Liver (tissue), 9 donors: ENCODE data around the gene PPFIBP2. TPM values are rescaled to one million over a fixed set of nuclear protein-coding genes. Genes with fewer than 3 reads are reported as not detected.

Experiments
- DNase-seq: peaks from one replicate; pipeline ENCODE4 v3.0.0-alpha.2; 2017; ENCODE audit warnings: low spot score
- H3K27ac ChIP-seq, 2 donors: one replicate each; pipeline ENCODE4 v1.7.0; 2013; ENCODE audit warnings: inconsistent platforms in 2 of 2, low read length in 2 of 2, control low read depth in 1 of 2, low read depth in 1 of 2, mild to moderate bottlenecking in 1 of 2
- H3K27me3 ChIP-seq, 4 donors: one replicate each; pipeline versions ENCODE4 v1.6.1 to v1.7.0; 2013; ENCODE audit warnings: low read length in 3 of 4, inconsistent platforms in 1 of 4, mild to moderate bottlenecking in 1 of 4, moderate library complexity in 1 of 4; ENCODE audit not compliant: control insufficient read depth in 4 of 4, insufficient read depth in 4 of 4
- H3K36me3 ChIP-seq, 4 donors: one replicate each; pipeline versions ENCODE4 v1.6.1 to v1.7.0; 2013; ENCODE audit warnings: low read length in 3 of 4, mild to moderate bottlenecking in 3 of 4, low read depth in 1 of 4, moderate library complexity in 1 of 4; ENCODE audit not compliant: control insufficient read depth in 4 of 4, insufficient read depth in 3 of 4
- H3K4me1 ChIP-seq, 4 donors: one replicate each; pipeline versions ENCODE4 v1.6.1 to v1.7.0; 2013; ENCODE audit warnings: low read length in 3 of 4, mild to moderate bottlenecking in 3 of 4, moderate library complexity in 1 of 4; ENCODE audit not compliant: control insufficient read depth in 4 of 4, insufficient read depth in 4 of 4
- H3K4me3 ChIP-seq, 3 donors: one replicate each; pipeline versions ENCODE4 v1.6.1 to v1.7.0; 2013; ENCODE audit warnings: low read length in 3 of 3, control low read depth in 1 of 3, low read depth in 1 of 3, mild to moderate bottlenecking in 1 of 3
- H3K9ac ChIP-seq, 2 donors: one replicate each; pipeline ENCODE4 v1.7.0; 2013; ENCODE audit warnings: low read length in 2 of 2, mild to moderate bottlenecking in 2 of 2, moderate library complexity in 2 of 2, control low read depth in 1 of 2, low read depth in 1 of 2
- H3K9me3 ChIP-seq, 4 donors: one replicate each; pipeline versions ENCODE4 v1.6.1 to v1.7.0; 2013; ENCODE audit warnings: low read length in 3 of 4; ENCODE audit not compliant: control insufficient read depth in 4 of 4
- CTCF ChIP-seq: fragments of 150-350 bp; IDR thresholded peaks from 2 replicates; pipeline ENCODE4 v1.5.1; 2017; ENCODE audit warnings: improper control_type of control experiment, low read depth, low read length; ENCODE audit not compliant: missing input control
- FOXA1 ChIP-seq: IDR thresholded peaks from 2 replicates; pipeline ENCODE4 v1.6.1; 2016; ENCODE audit warnings: antibody characterized with exemption
- GABPA ChIP-seq, 2 donors: IDR thresholded peaks in 1 of 2; conservative IDR thresholded peaks in 1 of 2; 2 replicates each; pipeline ENCODE4 v1.6.1; 2016; ENCODE audit warnings: antibody characterized with exemption in 2 of 2, mild to moderate bottlenecking in 1 of 2, moderate library complexity in 1 of 2
- HNF4A ChIP-seq, 2 donors: conservative IDR thresholded peaks; 2 replicates each; pipeline ENCODE4 v1.6.1; 2016; ENCODE audit warnings: antibody characterized with exemption in 2 of 2, mild to moderate bottlenecking in 2 of 2
- HNF4G ChIP-seq: IDR thresholded peaks from 2 replicates; pipeline ENCODE4 v1.6.1; 2016; ENCODE audit warnings: antibody characterized with exemption
- JUND ChIP-seq, 2 donors: IDR thresholded peaks; 2 replicates each; pipeline ENCODE4 v1.6.1; 2016; ENCODE audit warnings: antibody characterized with exemption in 2 of 2
- MAX ChIP-seq: IDR thresholded peaks from 2 replicates; pipeline ENCODE4 v1.6.1; 2016; ENCODE audit warnings: antibody characterized with exemption
- RAD21 ChIP-seq, 2 donors: IDR thresholded peaks; 2 replicates each; pipeline ENCODE4 v1.6.1; 2016; ENCODE audit warnings: antibody characterized with exemption in 2 of 2, mild to moderate bottlenecking in 2 of 2
- RXRA ChIP-seq, 2 donors: IDR thresholded peaks; 2 replicates each; pipeline ENCODE4 v1.6.1; 2017 to 2018; ENCODE audit warnings: antibody characterized with exemption in 2 of 2, mild to moderate bottlenecking in 1 of 2
- SP1 ChIP-seq: IDR thresholded peaks from 2 replicates; pipeline ENCODE4 v1.6.1; 2018; ENCODE audit warnings: antibody characterized with exemption, mild to moderate bottlenecking
- TAF1 ChIP-seq: conservative IDR thresholded peaks from 2 replicates; pipeline ENCODE4 v1.6.1; 2016; ENCODE audit warnings: antibody characterized with exemption, mild to moderate bottlenecking
- YY1 ChIP-seq: IDR thresholded peaks from 2 replicates; pipeline ENCODE4 v1.6.1; 2016; ENCODE audit warnings: antibody characterized with exemption, mild to moderate bottlenecking
- WGBS: extraction: QIAGEN DNeasy Blood & Tissue Kit; methylation state at CpG from one replicate; pipeline ENCODE4 v1.1.7; 2013; 5-methylcytosine and 5-hydroxymethylcytosine counted together
- polyA plus RNA-seq, 2 donors: library from polyadenylated mRNA; stranded (reverse) in 1 of 2; unstranded in 1 of 2; fragments of 200-250 nt in 1 of 2; fragments of >200 nt in 1 of 2; fragmentation: Nextera tagmentation in 1 of 2; extraction: Ambion mirVana in 1 of 2; gene quantifications; one replicate each; pipeline versions ENCODE4 v1.2.1 to v1.2.3, GENCODE V29; 2013 to 2015
- total RNA-seq, 2 donors: library from RNA; depleted of rRNA; stranded (reverse); fragments of >200 nt; gene quantifications; one replicate each; pipeline ENCODE4 v1.2.3, GENCODE V29; 2014
- TF ChIP-seq, protein P1 (sequence below): IDR thresholded peaks from 2 replicates; pipeline ENCODE4 v1.6.1; 2016; ENCODE audit warnings: antibody characterized with exemption
- TF ChIP-seq, protein P2 (sequence below): IDR thresholded peaks from 2 replicates; pipeline ENCODE4 v1.6.1; 2016; ENCODE audit warnings: antibody characterized with exemption
- TF ChIP-seq, protein P3 (sequence below): IDR thresholded peaks from 2 replicates; pipeline ENCODE4 v1.6.1; 2016; ENCODE audit warnings: antibody characterized with exemption, mild to moderate bottlenecking
- donor health status: healthy.
- donor health status: healthy.
- donor health status: healthy.
- donor health status: healthy.
- donor health status: healthy.

Gene PPFIBP2
- total and polyA plus RNA-seq, 4 donors, result 19.6 to 80.0 (median 23.2) TPM

GRCh38 chr11:7612661-7613393 lies 99.0 kb downstream of the PPFIBP2 start:
- Histone ChIP-seq H3K9me3 (no peaks in the 10 kb centered on the region), H3K27ac (peak overlapping the region; percentile 52 to 73), H3K9ac (peak overlapping the region in 1 of 2 donors; percentile 25), H3K4me3 (no peak overlapping the region), H3K4me1 (peaks cover 8 to 21% (median 17%) of the 10 kb centered on the region in 4 donors), H3K36me3 (peaks cover 0 to 24% (median 18%) of the 10 kb centered on the region in 4 donors), H3K27me3 (no peaks in the 10 kb centered on the region)
- 40% methylated on average over 4 of the region's 4 CpGs for WGBS
- TF ChIP-seq HNF4G (no peak), YY1 (peak; percentile 24), FOXA1 (no peak), CTCF (no peak), RAD21 (IDR thresholded peaks at IDR 0.05) (peak in 1 of 2 donors; percentile 13), RXRA (IDR thresholded peaks at IDR 0.05) (peak in 1 of 2 donors; percentile 44), JUND (IDR thresholded peaks at IDR 0.05) (no peak), SP1 (no peak), TAF1 (no peak), HNF4A (conservative IDR thresholded peaks at IDR 0.05) (peak; percentile 10 to 36), GABPA (IDR thresholded peaks at IDR 0.05 in 1 of 2, conservative IDR thresholded peaks at IDR 0.05 in 1 of 2) (no peak), MAX (peak; percentile 71)
- TF ChIP-seq, protein P1, sequence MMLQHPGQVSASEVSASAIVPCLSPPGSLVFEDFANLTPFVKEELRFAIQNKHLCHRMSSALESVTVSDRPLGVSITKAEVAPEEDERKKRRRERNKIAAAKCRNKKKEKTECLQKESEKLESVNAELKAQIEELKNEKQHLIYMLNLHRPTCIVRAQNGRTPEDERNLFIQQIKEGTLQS, result no peak
- TF ChIP-seq, protein P2, sequence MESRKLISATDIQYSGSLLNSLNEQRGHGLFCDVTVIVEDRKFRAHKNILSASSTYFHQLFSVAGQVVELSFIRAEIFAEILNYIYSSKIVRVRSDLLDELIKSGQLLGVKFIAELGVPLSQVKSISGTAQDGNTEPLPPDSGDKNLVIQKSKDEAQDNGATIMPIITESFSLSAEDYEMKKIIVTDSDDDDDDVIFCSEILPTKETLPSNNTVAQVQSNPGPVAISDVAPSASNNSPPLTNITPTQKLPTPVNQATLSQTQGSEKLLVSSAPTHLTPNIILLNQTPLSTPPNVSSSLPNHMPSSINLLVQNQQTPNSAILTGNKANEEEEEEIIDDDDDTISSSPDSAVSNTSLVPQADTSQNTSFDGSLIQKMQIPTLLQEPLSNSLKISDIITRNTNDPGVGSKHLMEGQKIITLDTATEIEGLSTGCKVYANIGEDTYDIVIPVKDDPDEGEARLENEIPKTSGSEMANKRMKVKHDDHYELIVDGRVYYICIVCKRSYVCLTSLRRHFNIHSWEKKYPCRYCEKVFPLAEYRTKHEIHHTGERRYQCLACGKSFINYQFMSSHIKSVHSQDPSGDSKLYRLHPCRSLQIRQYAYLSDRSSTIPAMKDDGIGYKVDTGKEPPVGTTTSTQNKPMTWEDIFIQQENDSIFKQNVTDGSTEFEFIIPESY, result peak; percentile 12
- TF ChIP-seq, protein P3, sequence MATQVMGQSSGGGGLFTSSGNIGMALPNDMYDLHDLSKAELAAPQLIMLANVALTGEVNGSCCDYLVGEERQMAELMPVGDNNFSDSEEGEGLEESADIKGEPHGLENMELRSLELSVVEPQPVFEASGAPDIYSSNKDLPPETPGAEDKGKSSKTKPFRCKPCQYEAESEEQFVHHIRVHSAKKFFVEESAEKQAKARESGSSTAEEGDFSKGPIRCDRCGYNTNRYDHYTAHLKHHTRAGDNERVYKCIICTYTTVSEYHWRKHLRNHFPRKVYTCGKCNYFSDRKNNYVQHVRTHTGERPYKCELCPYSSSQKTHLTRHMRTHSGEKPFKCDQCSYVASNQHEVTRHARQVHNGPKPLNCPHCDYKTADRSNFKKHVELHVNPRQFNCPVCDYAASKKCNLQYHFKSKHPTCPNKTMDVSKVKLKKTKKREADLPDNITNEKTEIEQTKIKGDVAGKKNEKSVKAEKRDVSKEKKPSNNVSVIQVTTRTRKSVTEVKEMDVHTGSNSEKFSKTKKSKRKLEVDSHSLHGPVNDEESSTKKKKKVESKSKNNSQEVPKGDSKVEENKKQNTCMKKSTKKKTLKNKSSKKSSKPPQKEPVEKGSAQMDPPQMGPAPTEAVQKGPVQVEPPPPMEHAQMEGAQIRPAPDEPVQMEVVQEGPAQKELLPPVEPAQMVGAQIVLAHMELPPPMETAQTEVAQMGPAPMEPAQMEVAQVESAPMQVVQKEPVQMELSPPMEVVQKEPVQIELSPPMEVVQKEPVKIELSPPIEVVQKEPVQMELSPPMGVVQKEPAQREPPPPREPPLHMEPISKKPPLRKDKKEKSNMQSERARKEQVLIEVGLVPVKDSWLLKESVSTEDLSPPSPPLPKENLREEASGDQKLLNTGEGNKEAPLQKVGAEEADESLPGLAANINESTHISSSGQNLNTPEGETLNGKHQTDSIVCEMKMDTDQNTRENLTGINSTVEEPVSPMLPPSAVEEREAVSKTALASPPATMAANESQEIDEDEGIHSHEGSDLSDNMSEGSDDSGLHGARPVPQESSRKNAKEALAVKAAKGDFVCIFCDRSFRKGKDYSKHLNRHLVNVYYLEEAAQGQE, result no peak
- DNase-seq, result no peak
